Fibroblast of villous mesenchyme (primary cell): ENCODE data around the gene EXOC3L4. TPM values are rescaled to one million over a fixed set of nuclear protein-coding genes. Genes with fewer than 3 reads are reported as not detected.

Source experiments
- DNase-seq: peaks from one replicate; pipeline ENCODE4 v3.0.0-alpha.2; 2010; ENCODE audit warnings: low read depth
- H3K4me3 ChIP-seq: 2 replicates; pipeline ENCODE4 v1.5.1; 2011; ENCODE audit warnings: low read depth, mild to moderate bottlenecking, low read length
- CTCF ChIP-seq: IDR thresholded peaks from 2 replicates; pipeline ENCODE4 v1.5.1; 2012; ENCODE audit warnings: low read depth, mild to moderate bottlenecking, low read length; ENCODE audit not compliant: insufficient read depth
- total RNA-seq: library from RNA; depleted of rRNA; stranded (reverse); fragments of >200 nt; gene quantifications from 2 replicates; pipeline ENCODE4 v1.2.3, GENCODE V29; 2012

Gene EXOC3L4
- total RNA-seq, 1 donor: not detected

GRCh38 chr14:103103461-103104388 lies 9.2 kb downstream of the EXOC3L4 start:
- TF ChIP-seq CTCF: peak; percentile 55
- peak overlapping the region; percentile 48 for H3K4me3 ChIP-seq
- DNase-seq: peak; percentile 77

- peak overlapping the region; percentile 21 for H3K4me3 ChIP-seq
- no peak for DNase-seq
- TF ChIP-seq CTCF: no peak
Measured at GRCh38 chr14:103104389-103104653, 9.8 kb downstream of the EXOC3L4 start.

- DNase-seq: peak; percentile 43
- TF ChIP-seq CTCF: peak; percentile 97
- no peak overlapping the region for H3K4me3 ChIP-seq
Measured at GRCh38 chr14:103104654-103105452, 10.3 kb downstream of the EXOC3L4 start.

- TF ChIP-seq CTCF: no peak
Measured at GRCh38 chr14:103105580-103106150, 11.1 kb downstream of the EXOC3L4 start.

GRCh38 chr14:103107455-103107854 lies 12.9 kb downstream of the EXOC3L4 start:
- H3K4me3 ChIP-seq: no peak overlapping the region
- no peak for TF ChIP-seq CTCF
- no peak for DNase-seq

More at GRCh38 chr14:103105580-103106150, 11.1 kb downstream of the EXOC3L4 start:
- H3K4me3 ChIP-seq: no peak overlapping the region
- DNase-seq: no peak

GRCh38 chr14:103107941-103108748 lies 13.6 kb downstream of the EXOC3L4 start:
- no peak for DNase-seq
- H3K4me3 ChIP-seq: no peak overlapping the region
- TF ChIP-seq CTCF: no peak
